GM12891 (cell line): ENCODE measurements around the gene IFNL2. TPM values are rescaled to one million over a fixed set of nuclear protein-coding genes. Genes with fewer than 3 reads are reported as not detected.
"Not testable (repeated sequence)": the region's sequence is repeated elsewhere in the genome, so short reads cannot be mapped to it uniquely, and the experiment has no call there.

ENCODE experiments used
- DNase-seq: peaks from one replicate; pipeline ENCODE4 v3.0.0; 2011; ENCODE audit warnings: low spot score; ENCODE audit not compliant: insufficient read length
- FAIRE-seq: peaks from 2 replicates; lab custom pipeline; 2011; peaks lifted over from hg19 to GRCh38; lab: Jason Lieb, UNC
- PAX5 ChIP-seq: IDR thresholded peaks from 2 replicates; pipeline ENCODE4 v1.6.1; 2011; ENCODE audit warnings: low read length, moderate library complexity, mild to moderate bottlenecking; ENCODE audit not compliant: insufficient read depth, severe bottlenecking
- POLR2A ChIP-seq: IDR thresholded peaks from 2 replicates; pipeline ENCODE4 v1.6.1; 2011; ENCODE audit warnings: low read depth, low read length, control low read depth
- POLR2AphosphoS5 ChIP-seq: IDR thresholded peaks from 2 replicates; pipeline ENCODE4 v1.6.1; 2011; ENCODE audit warnings: low read depth, low read length, control low read depth
- POU2F2 ChIP-seq: IDR thresholded peaks from 2 replicates; pipeline ENCODE4 v1.6.1; 2011; ENCODE audit warnings: low read depth, mild to moderate bottlenecking, control low read depth, low read length, moderate library complexity
- SPI1 ChIP-seq: IDR thresholded peaks from 2 replicates; pipeline ENCODE4 v1.6.1; 2011; ENCODE audit warnings: low read depth, low read length, control low read depth
- TAF1 ChIP-seq: IDR thresholded peaks from 2 replicates; pipeline ENCODE4 v1.6.1; 2011; ENCODE audit warnings: low read depth, low read length, control low read depth
- polyA plus RNA-seq: library from polyadenylated mRNA; unstranded; fragments of >200 nt; gene quantifications from one replicate; pipeline ENCODE4 v1.2.1, GENCODE V29; 2012; ENCODE audit warnings: low read depth, missing spikeins, inconsistent platforms; ENCODE audit not compliant: missing spikeins

Gene IFNL2
- not detected for polyA plus RNA-seq

GRCh38 chr19:39268085-39268484 lies at the start of gene IFNL2:
TSS of gene IFNL2 (plus strand) at chr19:39268396. CDS start at chr19:39268569, 173 bp downstream.
- FAIRE-seq, result peak; percentile 66

GRCh38 chr19:39219108-39219507 lies 49.1 kb upstream of the IFNL2 start:
- not testable (repeated sequence) for DNase-seq, FAIRE-seq

More at GRCh38 chr19:39268085-39268484, at the start of gene IFNL2:
- DNase-seq, result not testable (repeated sequence)

GRCh38 chr19:39223703-39224279 lies 44.4 kb upstream of the IFNL2 start:
- TF ChIP-seq POLR2A (no peak), PAX5 (no peak), POLR2AphosphoS5 (no peak)
- no peak for FAIRE-seq
- no peak for DNase-seq

DNA sequence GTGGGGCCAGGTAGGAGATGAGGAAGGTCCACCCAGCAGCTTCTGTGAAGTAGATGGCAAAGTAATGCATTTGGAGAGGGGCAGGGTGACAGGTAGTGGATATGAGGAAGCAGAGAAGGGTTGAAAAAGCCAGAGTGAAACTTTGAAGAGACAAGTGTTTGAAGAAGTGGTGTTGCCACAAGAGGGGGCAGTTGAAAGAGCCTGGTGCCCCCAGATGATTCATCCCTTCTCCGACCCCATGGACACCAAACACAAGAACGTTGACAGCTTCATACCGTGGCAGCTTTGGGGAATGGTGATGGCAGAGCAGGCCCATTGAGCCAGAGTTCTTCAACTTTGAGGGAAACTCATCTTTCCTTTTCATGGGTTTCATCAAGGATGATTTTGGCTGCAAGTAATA lies 43.3 kb upstream of the IFNL2 start:
- TF ChIP-seq PAX5 (no peak), SPI1 (no peak), POLR2AphosphoS5 (no peak), POLR2A (no peak), TAF1 (no peak), POU2F2 (no peak)
- no peak for DNase-seq
- no peak for FAIRE-seq

DNA sequence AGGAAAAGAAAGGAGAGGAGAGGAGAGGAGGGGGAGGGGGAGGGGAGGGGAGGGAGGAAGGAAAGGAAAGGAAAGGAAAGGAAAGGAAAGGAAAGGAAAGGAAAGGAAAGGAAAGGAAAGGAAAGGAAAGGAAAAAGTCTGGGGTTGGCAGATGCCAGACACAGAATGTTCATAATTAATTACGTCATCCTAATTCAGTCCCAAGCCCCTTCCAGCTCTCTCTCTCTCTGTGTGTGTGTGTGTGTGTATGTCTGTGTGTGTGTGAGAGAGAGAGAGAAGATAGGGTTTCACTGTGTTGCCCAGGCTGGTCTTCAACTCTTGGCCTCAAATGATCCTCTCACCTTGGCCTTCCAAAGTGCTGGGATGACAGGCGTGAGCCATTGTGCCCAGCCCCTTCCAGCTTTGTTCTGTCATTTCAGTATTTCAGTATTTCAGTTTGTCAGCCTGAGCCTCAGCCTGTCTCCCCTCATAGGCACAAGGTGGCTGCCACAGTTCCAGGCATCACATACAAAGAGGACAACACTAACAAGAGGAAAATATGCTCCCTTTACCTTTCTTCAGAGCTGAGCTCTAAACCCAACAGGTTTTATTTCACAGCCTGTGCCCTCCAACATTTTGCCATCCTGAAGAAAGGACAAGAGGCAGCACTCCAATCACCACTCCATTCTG lies 38.0 kb upstream of the IFNL2 start:
- TF ChIP-seq TAF1, result no peak

DNA sequence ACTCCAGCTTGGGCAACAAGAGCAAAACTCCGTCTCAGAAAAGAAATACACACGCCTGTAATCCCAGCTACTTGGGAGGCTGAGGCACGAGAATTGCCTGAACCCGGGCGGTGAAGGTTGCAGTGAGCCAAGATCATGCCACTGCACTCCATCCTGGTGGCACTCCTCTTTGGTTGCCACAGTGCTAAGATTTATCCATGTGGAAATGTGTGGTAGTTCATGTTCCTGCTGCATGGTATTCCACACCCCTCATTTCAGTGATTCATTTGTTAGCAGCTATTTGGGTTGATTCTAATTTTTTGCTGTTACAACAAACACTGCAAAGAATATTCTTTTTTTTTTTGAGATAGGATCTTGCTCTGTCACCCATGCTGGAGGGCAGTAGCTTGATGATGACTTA lies 35.5 kb upstream of the IFNL2 start:
- TF ChIP-seq POU2F2 (no peak), SPI1 (no peak), POLR2AphosphoS5 (no peak), PAX5 (no peak), POLR2A (no peak)
- DNase-seq (no peak), FAIRE-seq (no peak)

More for the DNA sequence above, 38.0 kb upstream of the IFNL2 start:
- DNase-seq (no peak), FAIRE-seq (no peak)

- no peak for TF ChIP-seq POU2F2
- TF ChIP-seq PAX5, result no peak
- no peak for TF ChIP-seq TAF1
- TF ChIP-seq SPI1, result no peak
- no peak for TF ChIP-seq POLR2AphosphoS5
- no peak for TF ChIP-seq POLR2A
- no peak for FAIRE-seq
- no peak for DNase-seq
Observed at GRCh38 chr19:39236527-39236926, 31.7 kb upstream of the IFNL2 start.

DNA sequence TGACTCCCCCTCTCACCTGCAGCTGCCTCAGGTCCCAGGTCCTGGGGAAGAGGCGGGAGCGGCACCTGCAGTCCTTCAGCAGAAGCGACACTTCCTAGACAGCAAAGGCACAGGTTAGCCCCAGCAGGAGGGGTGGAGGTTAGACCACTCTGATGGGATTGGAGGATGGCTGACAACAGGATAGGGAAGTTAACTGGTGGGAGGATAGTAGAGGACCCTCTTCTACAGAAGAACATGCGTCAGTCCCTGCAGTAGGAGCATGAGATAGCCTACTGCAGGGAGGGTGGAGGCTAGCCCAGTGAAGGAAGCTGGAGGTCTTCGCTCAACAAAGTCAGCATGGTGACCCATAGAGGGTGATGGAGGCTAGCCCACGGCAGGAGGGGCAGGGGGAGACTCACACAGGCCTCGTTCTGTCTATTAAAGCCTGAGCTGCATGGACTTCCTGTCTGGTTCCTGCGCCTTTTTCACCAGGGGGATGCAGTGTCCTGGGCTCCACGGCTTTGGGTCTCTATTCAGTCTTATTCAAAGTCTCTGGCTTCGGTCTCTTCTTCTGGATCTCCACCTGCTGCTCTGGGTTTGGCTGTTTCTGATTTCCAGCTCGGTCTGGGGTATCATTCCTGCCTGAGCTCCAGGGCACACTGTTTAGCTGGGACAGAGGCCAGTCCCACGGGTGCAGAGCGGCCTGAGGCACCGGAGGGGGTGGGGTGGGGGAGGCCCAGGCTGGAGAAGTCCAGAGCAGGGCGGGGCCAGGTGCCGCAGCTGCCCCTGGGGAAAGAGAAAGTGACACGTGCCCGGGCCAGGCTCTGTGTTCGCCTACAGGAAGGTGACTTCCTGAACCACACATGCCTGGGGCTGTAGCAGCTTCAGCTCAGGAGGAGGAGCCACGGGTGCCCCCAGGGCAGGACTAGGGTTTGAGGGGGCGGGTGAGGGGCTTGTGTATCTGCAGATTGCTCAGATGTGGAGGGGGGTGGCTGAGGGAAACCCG lies 30.7 kb upstream of the IFNL2 start:
- DNase-seq, result peak; percentile 53
- TF ChIP-seq SPI1 (no peak), POLR2AphosphoS5 (no peak), POU2F2 (no peak), TAF1 (no peak), POLR2A (no peak), PAX5 (no peak)
- FAIRE-seq, result peak; percentile 63

DNA sequence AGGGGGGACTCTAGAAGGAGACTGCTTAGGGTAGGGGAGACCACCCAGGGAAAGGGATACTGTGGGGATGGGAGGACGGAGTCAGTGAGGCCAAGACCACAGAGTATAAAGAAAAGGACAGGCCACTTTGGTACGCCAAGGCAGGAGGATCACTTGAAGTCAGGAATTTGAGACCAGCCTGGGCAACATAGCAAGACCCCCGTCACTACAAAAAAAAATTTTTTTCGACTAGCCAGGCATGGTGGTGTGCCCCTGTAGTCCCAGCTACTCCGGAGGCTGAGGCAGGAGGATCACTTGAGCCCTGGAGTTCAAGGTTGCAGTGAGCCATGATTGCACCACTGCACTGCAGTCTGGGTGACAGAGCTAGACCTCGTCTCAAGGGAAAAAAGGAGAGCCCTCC lies 30.0 kb upstream of the IFNL2 start:
- peak; percentile 55 for FAIRE-seq
- no peak for TF ChIP-seq PAX5
- no peak for TF ChIP-seq POU2F2
- TF ChIP-seq TAF1, result no peak
- no peak for TF ChIP-seq POLR2A
- no peak for TF ChIP-seq POLR2AphosphoS5
- no peak for TF ChIP-seq SPI1
- DNase-seq, result no peak

- DNase-seq, result no peak
- TF ChIP-seq POLR2A (no peak), POU2F2 (no peak), TAF1 (no peak), POLR2AphosphoS5 (no peak), SPI1 (no peak), PAX5 (no peak)
- no peak for FAIRE-seq
Observed at GRCh38 chr19:39238944-39239343, 29.3 kb upstream of the IFNL2 start.
